ENCODE measurements around the gene KIF3B. TPM values are rescaled to one million over a fixed set of nuclear protein-coding genes. Genes with fewer than 3 reads are reported as not detected.
A peak's percentile ranks its signal among the peaks of the same experiment; 100 is the strongest.

Gene KIF3B
- total and polyA plus RNA-seq, 10 of the 15 experiments (the other 5 are each of a cell fraction or from before 2014, with no cell fraction given) = 7.4 to 37.3 (median 25.9) TPM

- no peak overlapping the region for H3K27ac ChIP-seq (ENCODE audit: control insufficient read depth, insufficient read depth)
- peaks cover 1 to 6% of the 10 kb centered on the region in 2 experiments for H3K36me3 ChIP-seq (ENCODE audit: control insufficient read depth in 2 of 2, insufficient read depth in 2 of 2, low read length in 1 of 2)
- intact Hi-C loops (cut with micrococcal nuclease; ENCODE audit: unreplicated experiment) (no loop called here), in situ Hi-C loops (cut with MboI) (no loop called here)
- H3K4me1 ChIP-seq (ENCODE audit: control insufficient read depth, insufficient read depth, low read length) = no peaks in the 10 kb centered on the region; the same call in 1 of the 2 replicates
- no peak overlapping the region for H3K4me3 ChIP-seq
- no peak for TF ChIP-seq POLR2AphosphoS2 (IDR thresholded peaks at IDR 0.05; ENCODE audit: low read depth, low read length)
- TF ChIP-seq SMAD1 (IDR thresholded peaks at IDR 0.05; ENCODE audit: low read depth, partially characterized antibody) = no peak
- TF ChIP-seq WRNIP1 (IDR thresholded peaks at IDR 0.05; ENCODE audit: borderline replicate concordance, low read depth, low read length) = no peak
- no peak for TF ChIP-seq ATF7 (IDR thresholded peaks at IDR 0.05; ENCODE audit: low read depth)
- no peak for TF ChIP-seq CBFB (IDR thresholded peaks at IDR 0.05; ENCODE audit: low read depth)
- TF ChIP-seq, protein P1, sequence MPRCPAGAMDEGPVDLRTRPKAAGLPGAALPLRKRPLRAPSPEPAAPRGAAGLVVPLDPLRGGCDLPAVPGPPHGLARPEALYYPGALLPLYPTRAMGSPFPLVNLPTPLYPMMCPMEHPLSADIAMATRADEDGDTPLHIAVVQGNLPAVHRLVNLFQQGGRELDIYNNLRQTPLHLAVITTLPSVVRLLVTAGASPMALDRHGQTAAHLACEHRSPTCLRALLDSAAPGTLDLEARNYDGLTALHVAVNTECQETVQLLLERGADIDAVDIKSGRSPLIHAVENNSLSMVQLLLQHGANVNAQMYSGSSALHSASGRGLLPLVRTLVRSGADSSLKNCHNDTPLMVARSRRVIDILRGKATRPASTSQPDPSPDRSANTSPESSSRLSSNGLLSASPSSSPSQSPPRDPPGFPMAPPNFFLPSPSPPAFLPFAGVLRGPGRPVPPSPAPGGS (IDR thresholded peaks at IDR 0.05; ENCODE audit: borderline replicate concordance, insufficient read depth, low read depth, low read length, poor library complexity, severe bottlenecking) = no peak
- TF ChIP-seq, protein P2, sequence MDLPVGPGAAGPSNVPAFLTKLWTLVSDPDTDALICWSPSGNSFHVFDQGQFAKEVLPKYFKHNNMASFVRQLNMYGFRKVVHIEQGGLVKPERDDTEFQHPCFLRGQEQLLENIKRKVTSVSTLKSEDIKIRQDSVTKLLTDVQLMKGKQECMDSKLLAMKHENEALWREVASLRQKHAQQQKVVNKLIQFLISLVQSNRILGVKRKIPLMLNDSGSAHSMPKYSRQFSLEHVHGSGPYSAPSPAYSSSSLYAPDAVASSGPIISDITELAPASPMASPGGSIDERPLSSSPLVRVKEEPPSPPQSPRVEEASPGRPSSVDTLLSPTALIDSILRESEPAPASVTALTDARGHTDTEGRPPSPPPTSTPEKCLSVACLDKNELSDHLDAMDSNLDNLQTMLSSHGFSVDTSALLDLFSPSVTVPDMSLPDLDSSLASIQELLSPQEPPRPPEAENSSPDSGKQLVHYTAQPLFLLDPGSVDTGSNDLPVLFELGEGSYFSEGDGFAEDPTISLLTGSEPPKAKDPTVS (IDR thresholded peaks at IDR 0.05; ENCODE audit: low read depth, low read length) = no peak
- no peak for TF ChIP-seq NFYA (IDR thresholded peaks at IDR 0.05; ENCODE audit: borderline replicate concordance, low read depth, low read length)
- TF ChIP-seq SRF (IDR thresholded peaks at IDR 0.05; ENCODE audit: low read depth in 2 of 2, low read length in 2 of 2) = no peak
- no peaks in the 10 kb centered on the region for H3K27me3 ChIP-seq (replicated peaks in 1 of 2; ENCODE audit: control insufficient read depth in 2 of 2, insufficient read depth in 2 of 2, low read length in 1 of 2)
- CTCF ChIA-PET = interaction anchor here (1.1 kb wide), 1 partner anchor 9 kb away, joined by 7 read pairs; no protein-coding TSS in a partner anchor
- RAD21 ChIA-PET (ENCODE audit: unreplicated experiment) = interaction anchor here (0.6 kb wide), 1 partner anchor 16 kb away, joined by 3 read pairs; no protein-coding TSS in a partner anchor
- no peak overlapping the region for H2AFZ ChIP-seq (ENCODE audit: control insufficient read depth, low read depth, low read length)
- H3K9ac ChIP-seq (ENCODE audit: control insufficient read depth, insufficient read depth, low read length) = no peak overlapping the region
- H3K4me2 ChIP-seq (ENCODE audit: control insufficient read depth, insufficient read depth) = no peak overlapping the region
- H3K79me2 ChIP-seq (ENCODE audit: control insufficient read depth, insufficient read depth, low read length) = peaks cover 43% of the 10 kb centered on the region
- SMC1A ChIA-PET (ENCODE audit: uncharacterized antibody, unreplicated experiment) = interaction anchor here (0.5 to 1.9 kb wide), 5 partner anchors 39 to 385 kb away, joined by 3 to 7 read pairs (median 3); no protein-coding TSS in a partner anchor
- H4K20me1 ChIP-seq (ENCODE audit: control insufficient read depth, insufficient read depth) = no peaks in the 10 kb centered on the region
- no peak for ATAC-seq
- DNase-seq (ENCODE audit: low read depth, low spot score) = no peak
- WGBS (ENCODE audit: insufficient coverage, insufficient replicate concordance, low lambda C conversion rate, missing lambda C conversion rate) = 83% methylated on average over 4 of the region's 4 CpGs
- POLR2A ChIA-PET = interaction anchor here (0.7 to 0.8 kb wide), 2 partner anchors 8 to 9 kb away, joined by 3 read pairs; no protein-coding TSS in a partner anchor
- no peak for FAIRE-seq
- H3K9me3 ChIP-seq (replicated peaks; ENCODE audit: control insufficient read depth, insufficient read depth, low read length) = no peaks in the 10 kb centered on the region
- BruUV-seq (replicated peaks) = TSS peak; percentile 23
These were observed 16.6 kb downstream of the KIF3B start for GRCh38 chr20:32294071-32294470.
